ENCODE results near the gene TNS3. TPM values are rescaled to one million over a fixed set of nuclear protein-coding genes. Genes with fewer than 3 reads are reported as not detected.
"Not testable (repeated sequence)": the region's sequence is repeated elsewhere in the genome, so short reads cannot be mapped to it uniquely, and the experiment has no call there.

Gene TNS3
- total RNA-seq, 1 donor from 2014 or later = 89.8 TPM

DNA sequence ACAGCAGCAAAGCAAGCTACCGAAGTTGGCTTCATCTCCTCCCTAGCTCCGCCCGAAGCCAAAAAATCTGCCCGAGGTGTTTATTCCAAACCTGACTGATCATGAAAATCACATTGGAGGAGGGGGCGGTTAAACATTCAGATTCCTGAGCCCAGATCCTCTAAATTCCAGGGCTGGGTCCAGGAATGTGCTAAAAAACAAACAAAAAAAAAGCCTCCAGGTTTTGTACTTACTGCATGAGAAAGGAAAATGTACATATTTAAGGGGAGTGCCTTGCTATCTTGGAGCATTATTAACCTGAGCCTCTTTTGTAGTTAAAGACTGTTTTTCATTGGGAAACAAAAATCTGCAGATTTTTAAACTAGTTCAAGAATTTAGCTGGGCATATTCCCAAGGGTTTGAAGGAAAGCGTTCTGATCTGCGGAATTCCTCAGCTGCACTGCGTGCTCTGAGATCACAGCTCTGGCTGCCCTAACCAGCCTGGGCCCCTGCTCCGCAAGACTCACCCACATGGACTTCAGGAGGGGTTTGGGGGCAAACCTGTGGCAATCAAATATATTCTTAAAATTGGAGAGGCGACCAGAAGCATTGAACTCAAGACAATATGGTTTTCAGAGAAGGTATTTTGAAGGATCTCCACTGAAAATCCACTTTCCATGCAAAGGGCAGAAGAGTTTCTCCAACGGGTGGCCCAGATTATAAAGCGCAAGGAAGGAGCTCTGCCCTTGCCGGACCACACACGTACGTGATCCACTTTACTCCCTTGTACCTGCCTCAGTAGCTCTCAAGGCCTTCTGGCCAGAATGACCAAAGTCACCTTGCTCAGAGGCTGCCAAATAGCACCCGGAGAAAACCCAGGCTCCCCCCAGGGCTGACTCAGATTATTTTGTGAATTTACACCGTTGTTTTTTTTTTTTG, 10.0 kb upstream of the TNS3 start:
- H3K27ac ChIP-seq = peak overlapping the region; percentile 9 to 27
- no peak overlapping the region for H3K4me3 ChIP-seq
- DNase-seq (ENCODE audit: low spot score in 2 of 2) = no peak
- no peaks in the 10 kb centered on the region for H3K27me3 ChIP-seq
- H3K4me1 ChIP-seq = peaks cover 3 to 19% of the 10 kb centered on the region in 2 donors
- intact Hi-C loops (cut with DNase I) = no loop called here
- TF ChIP-seq, protein P1, sequence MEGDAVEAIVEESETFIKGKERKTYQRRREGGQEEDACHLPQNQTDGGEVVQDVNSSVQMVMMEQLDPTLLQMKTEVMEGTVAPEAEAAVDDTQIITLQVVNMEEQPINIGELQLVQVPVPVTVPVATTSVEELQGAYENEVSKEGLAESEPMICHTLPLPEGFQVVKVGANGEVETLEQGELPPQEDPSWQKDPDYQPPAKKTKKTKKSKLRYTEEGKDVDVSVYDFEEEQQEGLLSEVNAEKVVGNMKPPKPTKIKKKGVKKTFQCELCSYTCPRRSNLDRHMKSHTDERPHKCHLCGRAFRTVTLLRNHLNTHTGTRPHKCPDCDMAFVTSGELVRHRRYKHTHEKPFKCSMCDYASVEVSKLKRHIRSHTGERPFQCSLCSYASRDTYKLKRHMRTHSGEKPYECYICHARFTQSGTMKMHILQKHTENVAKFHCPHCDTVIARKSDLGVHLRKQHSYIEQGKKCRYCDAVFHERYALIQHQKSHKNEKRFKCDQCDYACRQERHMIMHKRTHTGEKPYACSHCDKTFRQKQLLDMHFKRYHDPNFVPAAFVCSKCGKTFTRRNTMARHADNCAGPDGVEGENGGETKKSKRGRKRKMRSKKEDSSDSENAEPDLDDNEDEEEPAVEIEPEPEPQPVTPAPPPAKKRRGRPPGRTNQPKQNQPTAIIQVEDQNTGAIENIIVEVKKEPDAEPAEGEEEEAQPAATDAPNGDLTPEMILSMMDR (IDR thresholded peaks at IDR 0.05) = no peak
- H3K36me3 ChIP-seq = no peaks in the 10 kb centered on the region
- peaks cover 0 to 3% of the 10 kb centered on the region in 2 donors for H3K9me3 ChIP-seq

DNA sequence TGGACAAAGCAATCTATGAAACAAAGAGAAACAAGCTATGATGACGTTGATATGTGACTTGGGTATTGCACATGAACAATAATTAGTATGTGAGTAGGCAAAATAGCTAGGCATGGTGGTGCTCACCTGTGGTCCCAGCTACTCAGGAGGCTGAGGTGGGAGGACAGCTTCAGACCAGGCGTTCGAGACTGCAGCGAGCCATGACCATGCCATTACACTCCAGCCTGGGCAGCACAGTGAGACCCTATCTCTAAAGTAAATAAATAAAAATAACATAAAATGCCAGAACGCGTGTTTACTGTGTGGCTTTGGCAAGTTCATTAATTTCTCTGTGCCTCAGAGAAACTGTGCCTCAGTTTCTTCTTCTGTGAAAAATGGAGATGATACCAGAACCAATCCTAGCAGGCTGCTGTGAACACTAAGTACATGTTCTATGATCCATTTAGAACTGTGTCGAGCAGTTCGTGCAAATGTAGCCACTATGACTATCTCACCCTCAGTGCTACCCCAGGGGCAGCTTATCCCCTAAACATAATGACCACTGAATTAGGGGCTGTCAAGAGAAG, 9.3 kb upstream of the TNS3 start:
- Histone ChIP-seq H3K9me3 (no peaks in the 10 kb centered on the region), H3K27me3 (no peaks in the 10 kb centered on the region), H3K36me3 (no peaks in the 10 kb centered on the region), H3K27ac (peak overlapping the region in 1 of 2 donors; percentile 9), H3K4me3 (no peak overlapping the region), H3K4me1 (peaks cover 3 to 21% of the 10 kb centered on the region in 2 donors)
- DNase-seq (ENCODE audit: low spot score in 2 of 2) = no peak
- TF ChIP-seq, protein P1 (IDR thresholded peaks at IDR 0.05) = no peak
- intact Hi-C loops (cut with DNase I) = no loop called here

DNA sequence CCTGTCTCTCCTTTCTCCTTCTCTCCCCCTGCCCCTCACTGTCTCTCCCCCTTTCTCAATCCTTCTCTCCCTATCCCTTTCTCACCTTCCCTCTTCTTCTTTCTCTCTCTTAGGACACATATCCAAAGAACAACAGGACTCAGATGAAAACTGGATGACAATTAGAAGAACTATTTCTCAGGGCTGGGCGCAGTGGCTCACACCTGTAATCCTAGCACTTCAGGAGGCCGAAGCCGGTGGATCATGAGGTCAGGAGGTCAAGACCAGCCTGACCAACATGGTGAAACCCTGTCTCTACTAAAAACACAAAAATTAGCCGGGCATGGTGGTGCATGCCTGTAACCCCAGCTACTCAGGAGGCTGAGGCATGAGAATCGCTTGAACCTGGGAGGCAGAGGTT, 8.3 kb upstream of the TNS3 start:
- intact Hi-C loops (cut with DNase I); DNase-seq (ENCODE audit: low spot score in 2 of 2); H3K36me3 ChIP-seq; H3K4me3 ChIP-seq; H3K27me3 ChIP-seq; H3K9me3 ChIP-seq: not testable (repeated sequence)
- Histone ChIP-seq H3K27ac (peak overlapping the region in 1 of 2 donors; percentile 9), H3K4me1 (peaks cover 3 to 23% of the 10 kb centered on the region in 2 donors)

DNA sequence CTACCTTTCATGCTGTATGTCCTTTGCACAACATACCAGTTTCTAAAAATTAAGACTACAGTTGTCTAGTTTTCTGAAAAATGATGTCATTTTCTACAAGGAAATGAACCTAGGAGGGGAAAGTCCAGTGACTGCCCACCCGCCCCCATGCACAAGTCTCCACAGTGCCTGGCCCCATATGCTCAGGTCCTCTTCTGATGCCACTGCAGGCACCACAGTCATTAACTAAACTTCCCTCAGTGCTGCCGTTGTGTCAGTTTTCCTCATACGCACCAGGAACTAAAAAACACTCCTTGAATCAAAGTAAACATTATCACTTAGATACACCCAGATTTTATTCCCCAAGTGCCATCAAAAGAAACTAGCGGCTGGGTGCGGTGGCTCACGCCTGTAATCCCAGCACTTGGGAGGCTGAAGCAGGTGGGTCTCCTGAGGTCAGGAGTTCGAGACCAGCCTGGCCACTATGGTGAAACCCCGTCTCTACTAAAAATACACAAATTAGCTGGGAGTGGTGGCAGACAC, 6.9 kb upstream of the TNS3 start:
- Histone ChIP-seq H3K9me3 (no peaks in the 10 kb centered on the region), H3K27ac (no peak overlapping the region), H3K4me3 (no peak overlapping the region), H3K27me3 (no peaks in the 10 kb centered on the region), H3K36me3 (no peaks in the 10 kb centered on the region), H3K4me1 (peaks cover 6 to 32% of the 10 kb centered on the region in 2 donors)
- TF ChIP-seq, protein P1 (IDR thresholded peaks at IDR 0.05) = no peak
- intact Hi-C loops (cut with DNase I) = no loop called here
- no peak for DNase-seq (ENCODE audit: low spot score in 2 of 2)

GRCh38 chr7:47587976-47588375, 6.1 kb upstream of the TNS3 start:
- intact Hi-C loops (cut with DNase I) = no loop called here

More at GRCh38 chr7:47587976-47588375, 6.1 kb upstream of the TNS3 start:
- H3K4me3 ChIP-seq = no peak overlapping the region
- peaks cover 7 to 38% of the 10 kb centered on the region in 2 donors for H3K4me1 ChIP-seq
- TF ChIP-seq, protein P1 (IDR thresholded peaks at IDR 0.05) = no peak
- no peak for DNase-seq (ENCODE audit: low spot score in 2 of 2)
- no peaks in the 10 kb centered on the region for H3K27me3 ChIP-seq
- H3K27ac ChIP-seq = no peak overlapping the region
- no peaks in the 10 kb centered on the region for H3K9me3 ChIP-seq
- H3K36me3 ChIP-seq = no peaks in the 10 kb centered on the region

Data from ascending aorta (tissue), 2 donors.